HepG2 (cell line): Measurements from ENCODE around the gene RNPS1. TPM values are rescaled to one million over a fixed set of nuclear protein-coding genes. Genes with fewer than 3 reads are reported as not detected.

Source experiments
- AKNA ChIP-seq: sonication (generic); formaldehyde crosslinking; IDR thresholded peaks from 2 replicates; pipeline ENCODE4 v1.4.0; 2020; ENCODE audit warnings: missing genetic modification reagents, borderline replicate concordance
- CBFB ChIP-seq: sonication (generic); formaldehyde crosslinking; IDR thresholded peaks from 2 replicates; pipeline ENCODE4 v1.4.0; 2020; ENCODE audit warnings: missing genetic modification reagents
- CENPX ChIP-seq: sonication (generic); formaldehyde crosslinking; IDR thresholded peaks from 2 replicates; pipeline ENCODE4 v1.9.0; 2021; ENCODE audit warnings: mild to moderate bottlenecking, missing genetic modification reagents, moderate library complexity
- DNMT1 ChIP-seq: sonication (generic); formaldehyde crosslinking; IDR thresholded peaks from 2 replicates; pipeline ENCODE4 v1.5.1; 2020; ENCODE audit warnings: mild to moderate bottlenecking, missing genetic modification reagents
- ELF3 ChIP-seq: IDR thresholded peaks from 2 replicates; pipeline ENCODE4 v1.6.1; 2016; ENCODE audit warnings: missing genetic modification reagents, missing compliant biosample characterization
- GABPA ChIP-seq, 2 experiments: IDR thresholded peaks; 2 replicates each; pipeline ENCODE4 v1.6.1; 2011 to 2016; ENCODE audit warnings: low read depth in 2 of 2, low read length in 1 of 2, missing biosample characterization in 1 of 2, missing genetic modification characterization in 1 of 2
- GFI1 ChIP-seq: sonication (generic); formaldehyde crosslinking; IDR thresholded peaks from 2 replicates; pipeline ENCODE4 v1.5.0; 2020; ENCODE audit warnings: missing genetic modification reagents, mild to moderate bottlenecking, borderline replicate concordance
- HHEX ChIP-seq: IDR thresholded peaks from 2 replicates; pipeline ENCODE4 v1.6.1; 2016; ENCODE audit warnings: control low read depth
- MAFF ChIP-seq: IDR thresholded peaks from 2 replicates; pipeline ENCODE4 v1.6.1; 2011; ENCODE audit warnings: low read depth, low read length, improper control_type of control experiment
- MATR3 ChIP-seq: sonication (generic); formaldehyde crosslinking; IDR thresholded peaks from 2 replicates; pipeline ENCODE4 v1.4.0; 2020; ENCODE audit warnings: missing genetic modification reagents
- MYNN ChIP-seq: sonication (generic); formaldehyde crosslinking; IDR thresholded peaks from 2 replicates; pipeline ENCODE4 v1.4.0; 2020; ENCODE audit warnings: mild to moderate bottlenecking, low read depth, missing genetic modification reagents
- PHB2 ChIP-seq: fragments of 450-650 bp; IDR thresholded peaks from 2 replicates; pipeline ENCODE4 v1.6.1; 2018; ENCODE audit not compliant: partially characterized antibody
- PITX1 ChIP-seq: sonication (generic); formaldehyde crosslinking; IDR thresholded peaks from 2 replicates; pipeline ENCODE4 v1.5.1; 2020; ENCODE audit warnings: mild to moderate bottlenecking, missing genetic modification reagents
- SMAD3 ChIP-seq: sonication (generic); formaldehyde crosslinking; IDR thresholded peaks from 2 replicates; pipeline ENCODE4 v1.4.0; 2020; ENCODE audit warnings: missing genetic modification reagents
- SMARCC2 ChIP-seq: fragments of 450-650 bp; IDR thresholded peaks from 2 replicates; pipeline ENCODE4 v1.6.1; 2017; ENCODE audit warnings: antibody characterized with exemption, mild to moderate bottlenecking
- YEATS4 ChIP-seq: sonication (generic); formaldehyde crosslinking; IDR thresholded peaks from 2 replicates; pipeline ENCODE4 v1.4.0; 2020; ENCODE audit warnings: missing genetic modification reagents, borderline replicate concordance
- ZNF230 ChIP-seq: sonication (generic); formaldehyde crosslinking; IDR thresholded peaks from 2 replicates; pipeline ENCODE4 v1.4.0; 2020; ENCODE audit warnings: mild to moderate bottlenecking, missing genetic modification reagents
- ZNF253 ChIP-seq: sonication (generic); formaldehyde crosslinking; IDR thresholded peaks from 2 replicates; pipeline ENCODE4 v1.8.0; 2022; ENCODE audit warnings: mild to moderate bottlenecking, missing genetic modification reagents, borderline replicate concordance
- ZNF383 ChIP-seq: sonication (generic); formaldehyde crosslinking; IDR thresholded peaks from 2 replicates; pipeline ENCODE4 v1.4.0; 2020; ENCODE audit warnings: missing genetic modification reagents, mild to moderate bottlenecking, borderline replicate concordance
- ZNF501 ChIP-seq: sonication (generic); formaldehyde crosslinking; IDR thresholded peaks from 2 replicates; pipeline ENCODE4 v1.5.1; 2020; ENCODE audit warnings: mild to moderate bottlenecking, moderate library complexity, missing genetic modification reagents
- ZNF570 ChIP-seq: sonication (generic); formaldehyde crosslinking; IDR thresholded peaks from 2 replicates; pipeline ENCODE4 v1.4.0; 2020; ENCODE audit warnings: mild to moderate bottlenecking, missing genetic modification reagents, borderline replicate concordance
- ZNF619 ChIP-seq: sonication (generic); formaldehyde crosslinking; IDR thresholded peaks from 2 replicates; pipeline ENCODE4 v1.4.0; 2020; ENCODE audit warnings: mild to moderate bottlenecking, missing genetic modification reagents
- ZNF674 ChIP-seq: sonication (generic); formaldehyde crosslinking; IDR thresholded peaks from 2 replicates; pipeline ENCODE4 v1.5.0; 2020; ENCODE audit warnings: low read depth, mild to moderate bottlenecking, missing genetic modification reagents
- ZSCAN5A ChIP-seq: sonication (generic); formaldehyde crosslinking; IDR thresholded peaks from 2 replicates; pipeline ENCODE4 v1.8.0; 2022; ENCODE audit warnings: mild to moderate bottlenecking, missing genetic modification reagents, borderline replicate concordance
- ZZZ3 ChIP-seq: sonication (generic); formaldehyde crosslinking; IDR thresholded peaks from 2 replicates; pipeline ENCODE4 v1.4.0; 2020; ENCODE audit warnings: missing genetic modification reagents, mild to moderate bottlenecking, borderline replicate concordance
- polyA plus RNA-seq, 8 experiments: library from polyadenylated mRNA; depleted of rRNA in 3 of 8; stranded (reverse) in 7 of 8; unstranded in 1 of 8; fragments of >200 nt; fragmentation: Illumina TruSeq in 4 of 8; extraction: Trizol in 4 of 8; gene quantifications; 2 replicates each; pipeline versions ENCODE4 v1.2.1 to v1.2.3, GENCODE V29; 2011 to 2016; ENCODE audit warnings: low read depth in 4 of 8, missing spikeins in 1 of 8, mixed read lengths in 1 of 8; ENCODE audit not compliant: insufficient read depth in 1 of 8
- total RNA-seq, 5 experiments: library from RNA; depleted of rRNA; stranded (reverse); fragments of >200 nt; fragmentation: Illumina TruSeq; extraction: Trizol; gene quantifications; 2 replicates each; pipeline ENCODE4 v1.2.3, GENCODE V29; 2016; ENCODE audit warnings: low read depth in 1 of 5

The RNPS1 gene
- total and polyA plus RNA-seq, 2 of the 13 experiments (the other 11 are each of a cell fraction or from before 2014, with no cell fraction given): 126 to 133 TPM

GRCh38 chr16:2267913-2268666 is at the start of gene RNPS1 (continued):
- TF ChIP-seq AKNA (no peak), ZNF383 (CRISPR knock-in tag) (peak; percentile 73; the same call in 1 of the 2 replicates), ZNF570 (no peak), PHB2 (no peak), SMARCC2 (no peak), SMAD3 (no peak; the same call in 1 of the 2 replicates), ZSCAN5A (CRISPR knock-in tag) (no peak), ZNF253 (0 out of 2 replicates have a peak, but pooled peaks have one; percentile 1), MATR3 (CRISPR knock-in tag) (no peak), CENPX (CRISPR knock-in tag) (no peak), PITX1 (CRISPR knock-in tag) (no peak; the same call in none of the 2 replicates), GABPA (IDR thresholded peaks at IDR 0.05; ENCODE audit: low read depth, low read length) (peak; percentile 38; the same call in 1 of the 2 replicates), GABPA (CRISPR knock-in tag; IDR thresholded peaks at IDR 0.05; ENCODE audit: low read depth) (peak; percentile 86), HHEX (CRISPR knock-in tag) (no peak), ELF3 (peak; percentile 88), CBFB (CRISPR knock-in tag) (peak; percentile 88), ZNF230 (peak; percentile 71), ZNF501 (peak; percentile 84), ZNF619 (CRISPR knock-in tag) (peak; percentile 76), MAFF (no peak), ZZZ3 (CRISPR knock-in tag) (peak; percentile 99; the same call in 1 of the 2 replicates), DNMT1 (CRISPR knock-in tag) (no peak), YEATS4 (CRISPR knock-in tag) (peak; percentile 98), MYNN (peak; percentile 69; the same call in 1 of the 2 replicates), ZNF674 (CRISPR knock-in tag) (no peak), GFI1 (CRISPR knock-in tag) (peak; percentile 67; the same call in 1 of the 2 replicates)
